PC-9 (cell line): Measurements from ENCODE around the gene ETHE1.

Experiments used
- EZH2 ChIP-seq: fragments of 200-600 bp; sonication (generic); IDR thresholded peaks from 2 replicates; pipeline ENCODE4 v1.8.0; 2017; ENCODE audit warnings: antibody characterized with exemption, low read depth
- TF ChIP-seq, protein P1 (sequence below): fragments of 200-600 bp; sonication (generic); conservative IDR thresholded peaks from 2 replicates; pipeline ENCODE4 v1.6.1; 2017; ENCODE audit warnings: mixed run types, antibody characterized with exemption, mild to moderate bottlenecking, moderate library complexity

DNA sequence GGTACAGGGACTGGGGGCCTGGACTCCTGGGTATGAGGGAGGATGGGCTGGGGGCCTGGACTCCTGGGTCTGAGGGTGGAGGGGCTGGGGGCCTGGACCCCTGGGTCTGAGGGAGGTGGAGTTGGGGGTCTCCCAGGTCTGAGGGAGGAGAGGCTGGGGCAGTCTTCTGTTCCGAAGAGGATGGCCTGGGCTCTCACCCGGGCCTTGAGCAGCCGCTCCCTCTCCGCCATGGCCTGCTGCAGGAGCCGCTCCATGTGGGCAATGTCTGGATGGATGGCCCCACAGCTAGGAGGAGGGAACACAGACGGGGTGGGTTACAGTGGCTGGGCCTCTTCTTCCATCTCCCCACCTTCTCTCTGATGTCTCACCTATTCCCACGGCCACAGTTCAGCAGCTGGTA lies 40.6 kb downstream of the ETHE1 start:
- TF ChIP-seq, protein P1, sequence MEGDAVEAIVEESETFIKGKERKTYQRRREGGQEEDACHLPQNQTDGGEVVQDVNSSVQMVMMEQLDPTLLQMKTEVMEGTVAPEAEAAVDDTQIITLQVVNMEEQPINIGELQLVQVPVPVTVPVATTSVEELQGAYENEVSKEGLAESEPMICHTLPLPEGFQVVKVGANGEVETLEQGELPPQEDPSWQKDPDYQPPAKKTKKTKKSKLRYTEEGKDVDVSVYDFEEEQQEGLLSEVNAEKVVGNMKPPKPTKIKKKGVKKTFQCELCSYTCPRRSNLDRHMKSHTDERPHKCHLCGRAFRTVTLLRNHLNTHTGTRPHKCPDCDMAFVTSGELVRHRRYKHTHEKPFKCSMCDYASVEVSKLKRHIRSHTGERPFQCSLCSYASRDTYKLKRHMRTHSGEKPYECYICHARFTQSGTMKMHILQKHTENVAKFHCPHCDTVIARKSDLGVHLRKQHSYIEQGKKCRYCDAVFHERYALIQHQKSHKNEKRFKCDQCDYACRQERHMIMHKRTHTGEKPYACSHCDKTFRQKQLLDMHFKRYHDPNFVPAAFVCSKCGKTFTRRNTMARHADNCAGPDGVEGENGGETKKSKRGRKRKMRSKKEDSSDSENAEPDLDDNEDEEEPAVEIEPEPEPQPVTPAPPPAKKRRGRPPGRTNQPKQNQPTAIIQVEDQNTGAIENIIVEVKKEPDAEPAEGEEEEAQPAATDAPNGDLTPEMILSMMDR = no peak
- TF ChIP-seq EZH2 = no peak
